DOHH2 (cell line): Measurements from ENCODE around the gene VILL.
A peak's percentile ranks its signal among the peaks of the same experiment; 100 is the strongest.

Experiments
- EZH2phosphoT487 ChIP-seq: fragments of 200-600 bp; sonication (generic); IDR thresholded peaks from 2 replicates; pipeline ENCODE4 v1.6.1; 2017; ENCODE audit warnings: borderline replicate concordance, mild to moderate bottlenecking, antibody characterized with exemption, low read length, moderate library complexity, mixed read lengths
- TF ChIP-seq, protein P1 (sequence below): fragments of 200-600 bp; sonication (generic); IDR thresholded peaks from one replicate; pipeline ENCODE4 v1.5.1; 2014; ENCODE audit warnings: antibody characterized with exemption, mild to moderate bottlenecking, low read depth, low read length; ENCODE audit not compliant: poor library complexity, severe bottlenecking

DNA sequence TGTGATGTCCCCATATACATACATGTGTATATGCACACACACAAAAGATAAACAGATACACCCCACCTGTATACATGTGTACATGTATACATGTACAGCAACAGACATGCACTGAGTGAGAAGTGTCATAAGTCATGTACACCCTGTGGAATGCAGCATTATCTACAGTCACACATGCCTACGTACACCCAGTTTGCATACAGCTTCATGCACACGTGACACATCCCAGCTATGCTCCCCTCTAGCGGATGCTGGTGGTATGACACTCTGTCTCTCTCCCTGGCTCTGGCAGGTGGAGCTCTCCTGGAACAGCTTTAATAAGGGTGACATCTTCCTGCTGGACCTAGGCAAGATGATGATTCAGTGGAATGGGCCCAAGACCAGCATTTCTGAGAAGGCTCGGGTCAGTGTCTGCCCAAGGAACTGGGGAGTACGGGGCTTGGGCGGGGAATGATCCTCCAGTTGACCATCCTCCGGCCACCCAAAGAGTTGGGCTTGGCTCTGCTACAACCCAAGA lies 6.3 kb downstream of the VILL start:
- TF ChIP-seq, protein P1, sequence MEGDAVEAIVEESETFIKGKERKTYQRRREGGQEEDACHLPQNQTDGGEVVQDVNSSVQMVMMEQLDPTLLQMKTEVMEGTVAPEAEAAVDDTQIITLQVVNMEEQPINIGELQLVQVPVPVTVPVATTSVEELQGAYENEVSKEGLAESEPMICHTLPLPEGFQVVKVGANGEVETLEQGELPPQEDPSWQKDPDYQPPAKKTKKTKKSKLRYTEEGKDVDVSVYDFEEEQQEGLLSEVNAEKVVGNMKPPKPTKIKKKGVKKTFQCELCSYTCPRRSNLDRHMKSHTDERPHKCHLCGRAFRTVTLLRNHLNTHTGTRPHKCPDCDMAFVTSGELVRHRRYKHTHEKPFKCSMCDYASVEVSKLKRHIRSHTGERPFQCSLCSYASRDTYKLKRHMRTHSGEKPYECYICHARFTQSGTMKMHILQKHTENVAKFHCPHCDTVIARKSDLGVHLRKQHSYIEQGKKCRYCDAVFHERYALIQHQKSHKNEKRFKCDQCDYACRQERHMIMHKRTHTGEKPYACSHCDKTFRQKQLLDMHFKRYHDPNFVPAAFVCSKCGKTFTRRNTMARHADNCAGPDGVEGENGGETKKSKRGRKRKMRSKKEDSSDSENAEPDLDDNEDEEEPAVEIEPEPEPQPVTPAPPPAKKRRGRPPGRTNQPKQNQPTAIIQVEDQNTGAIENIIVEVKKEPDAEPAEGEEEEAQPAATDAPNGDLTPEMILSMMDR: peak; percentile 87
- no peak for TF ChIP-seq EZH2phosphoT487
